GM12878 (cell line): Measurements from ENCODE around the gene OPRM1. TPM values are rescaled to one million over a fixed set of nuclear protein-coding genes. Genes with fewer than 3 reads are reported as not detected.
A peak's percentile ranks its signal among the peaks of the same experiment; 100 is the strongest.

Experiments
- ATAC-seq: fragments of 200-7000 bp; cut with Tn5 transposase; 3 replicates; pipeline ENCODE4 v1.9.1; 2020; ENCODE audit warnings: mild to moderate bottlenecking, moderate library complexity
- BruUV-seq: library from RNA; stranded (reverse); fragments of 400-500 nt; replicated peaks from 2 replicates; lab custom pipeline; 2021; lab: Mats Ljungman, UMichigan
- CTCF ChIA-PET: fragments of 300-600 bp; sonication (Branson Sonifier 250); formaldehyde crosslinking; extraction: SDS; loops from one replicate; lab custom pipeline; 2021; ENCODE audit warnings: inconsistent platforms; lab: Yijun Ruan, JAX
- POLR2A ChIA-PET: fragments of 350-600 bp; formaldehyde crosslinking; extraction: SDS; loops from one replicate; lab custom pipeline; 2021; ENCODE audit warnings: inconsistent platforms; lab: Charles Lee
- RAD21 ChIA-PET: fragments of 300-600 bp; sonication (Branson Sonifier 250); formaldehyde crosslinking; loops from one replicate; lab custom pipeline; 2023; ENCODE audit warnings: antibody characterized with exemption; ENCODE audit not compliant: unreplicated experiment; lab: Charles Lee
- SMC1A ChIA-PET: fragments of 300-600 bp; sonication (Branson Sonifier 250); formaldehyde crosslinking; loops from one replicate; lab custom pipeline; 2023; ENCODE audit not compliant: unreplicated experiment, uncharacterized antibody; lab: Charles Lee
- DNase-seq: peaks from one replicate; pipeline ENCODE4 v3.0.0-alpha.2; 2011; ENCODE audit warnings: low read depth, low spot score
- FAIRE-seq: peaks from 3 replicates; lab custom pipeline; 2011; peaks lifted over from hg19 to GRCh38; lab: Jason Lieb, UNC
- H2AFZ ChIP-seq: 2 replicates; pipeline ENCODE4 v1.6.0; 2011; ENCODE audit warnings: low read depth, low read length, control low read depth; ENCODE audit not compliant: control insufficient read depth
- H3K27ac ChIP-seq: 2 replicates; pipeline ENCODE4 v1.5.1; 2011; ENCODE audit warnings: control low read depth; ENCODE audit not compliant: control insufficient read depth, insufficient read depth
- H3K27me3 ChIP-seq, 2 experiments: replicated peaks in 1 of 2; 2 replicates each; pipeline versions ENCODE4 v1.6.0 to v1.6.1; 2011; ENCODE audit warnings: low read length in 1 of 2; ENCODE audit not compliant: control insufficient read depth in 2 of 2, insufficient read depth in 2 of 2
- H3K36me3 ChIP-seq, 2 experiments: 2 replicates each; pipeline ENCODE4 v1.5.1; 2011; ENCODE audit warnings: low read length in 1 of 2; ENCODE audit not compliant: control insufficient read depth in 2 of 2, insufficient read depth in 2 of 2
- H3K4me1 ChIP-seq: 2 replicates; pipeline ENCODE4 v1.6.1; 2011; ENCODE audit warnings: mild to moderate bottlenecking, low read length, moderate library complexity, mixed read lengths; ENCODE audit not compliant: control insufficient read depth, insufficient read depth
- H3K4me2 ChIP-seq: 2 replicates; pipeline ENCODE4 v1.6.0; 2011; ENCODE audit warnings: control low read depth; ENCODE audit not compliant: control insufficient read depth, insufficient read depth
- H3K4me3 ChIP-seq: fragments of 200-600 bp; sonication (generic); 2 replicates; pipeline ENCODE4 v1.5.1; 2016
- H3K79me2 ChIP-seq: 2 replicates; pipeline ENCODE4 v1.6.0; 2011; ENCODE audit warnings: low read length; ENCODE audit not compliant: control insufficient read depth, insufficient read depth
- H3K9ac ChIP-seq: 2 replicates; pipeline ENCODE4 v1.8.0; 2011; ENCODE audit warnings: low read length, control low read depth, mixed read lengths; ENCODE audit not compliant: control insufficient read depth, insufficient read depth
- H3K9me3 ChIP-seq: replicated peaks from 3 replicates; pipeline ENCODE4 v1.5.1; 2011; ENCODE audit warnings: mild to moderate bottlenecking, low read length; ENCODE audit not compliant: control insufficient read depth, insufficient read depth
- H4K20me1 ChIP-seq: 2 replicates; pipeline ENCODE4 v1.6.0; 2011; ENCODE audit not compliant: control insufficient read depth, insufficient read depth
- EP300 ChIP-seq, 2 experiments: fragments of 150-350 bp in 1 of 2; IDR thresholded peaks; 2 replicates each; pipeline ENCODE4 v1.6.1; 2011 to 2012; ENCODE audit warnings: low read depth in 2 of 2, low read length in 2 of 2, borderline replicate concordance in 1 of 2, improper control_type of control experiment in 1 of 2, inconsistent platforms in 1 of 2; ENCODE audit not compliant: control insufficient read depth in 1 of 2
- FOXK2 ChIP-seq: fragments of 450-650 bp; IDR thresholded peaks from 2 replicates; pipeline ENCODE4 v1.6.1; 2017; ENCODE audit warnings: mild to moderate bottlenecking, moderate library complexity
- IKZF1 ChIP-seq: fragments of 450-650 bp; conservative IDR thresholded peaks from 2 replicates; pipeline ENCODE4 v1.6.1; 2017; ENCODE audit warnings: antibody characterized with exemption, mild to moderate bottlenecking
- JUNB ChIP-seq: IDR thresholded peaks from 2 replicates; pipeline ENCODE4 v1.6.1; 2016; ENCODE audit warnings: antibody characterized with exemption, mild to moderate bottlenecking
- LARP7 ChIP-seq: fragments of 450-650 bp; IDR thresholded peaks from 2 replicates; pipeline ENCODE4 v1.6.1; 2017; ENCODE audit warnings: mild to moderate bottlenecking
- MEF2A ChIP-seq: IDR thresholded peaks from 2 replicates; pipeline ENCODE4 v1.6.1; 2011; ENCODE audit warnings: low read depth, mild to moderate bottlenecking, low read length, moderate library complexity; ENCODE audit not compliant: insufficient read depth
- NKRF ChIP-seq: fragments of 450-650 bp; conservative IDR thresholded peaks from 2 replicates; pipeline ENCODE4 v1.6.1; 2017; ENCODE audit warnings: mild to moderate bottlenecking, moderate library complexity
- PBX3 ChIP-seq: IDR thresholded peaks from 2 replicates; pipeline ENCODE4 v1.6.1; 2011; ENCODE audit warnings: mild to moderate bottlenecking, low read depth, low read length, moderate library complexity; ENCODE audit not compliant: insufficient replicate concordance
- POLR2A ChIP-seq: IDR thresholded peaks from 2 replicates; pipeline ENCODE4 v1.6.1; 2011; ENCODE audit warnings: low read depth, mild to moderate bottlenecking, low read length
- REST ChIP-seq: IDR thresholded peaks from 2 replicates; pipeline ENCODE4 v1.6.1; 2012; ENCODE audit warnings: mild to moderate bottlenecking, low read depth, low read length
- SUPT20H ChIP-seq: IDR thresholded peaks from 2 replicates; pipeline ENCODE4 v1.6.1; 2011; ENCODE audit warnings: low read depth, mild to moderate bottlenecking, low read length, moderate library complexity, borderline replicate concordance; ENCODE audit not compliant: control insufficient read depth
- SUZ12 ChIP-seq: fragments of 200-600 bp; sonication (generic); IDR thresholded peaks from one replicate; pipeline ENCODE4 v1.6.1; 2018; ENCODE audit warnings: antibody characterized with exemption, mild to moderate bottlenecking; ENCODE audit not compliant: unreplicated experiment
- ZNF24 ChIP-seq: fragments of 450-650 bp; IDR thresholded peaks from 2 replicates; pipeline ENCODE4 v1.6.1; 2017; ENCODE audit warnings: antibody characterized with exemption, mild to moderate bottlenecking
- ZNF384 ChIP-seq: IDR thresholded peaks from 2 replicates; pipeline ENCODE4 v1.6.1; 2012; ENCODE audit warnings: low read depth, mild to moderate bottlenecking, low read length, improper control_type of control experiment, borderline replicate concordance
- WGBS: methylation state at CpG from one replicate; pipeline ENCODE4 v1.1.6; 2016; ENCODE audit warnings: low lambda C conversion rate; ENCODE audit not compliant: insufficient replicate concordance, insufficient coverage; ENCODE audit errors: missing lambda C conversion rate; 5-methylcytosine and 5-hydroxymethylcytosine counted together
- in situ Hi-C: fragments of 300-500 bp; cut with MboI; formaldehyde crosslinking; loops from 9 replicates; pipeline ENCODE4 v1.14.3; 2018; ENCODE audit warnings: mixed read lengths
- intact Hi-C: fragments of 100-400 bp; cut with micrococcal nuclease; formaldehyde crosslinking; loops from one replicate; pipeline ENCODE4 v1.14.2; 2022; ENCODE audit not compliant: unreplicated experiment
- polyA plus RNA-seq, 11 experiments: library from polyadenylated mRNA; depleted of rRNA in 4 of 11; unstranded in 6 of 11; stranded (reverse) in 5 of 11; fragments of >200 nt; fragmentation: Nextera tagmentation in 4 of 11; fragmentation: Illumina TruSeq in 1 of 11; extraction: Ambion mirVana in 4 of 11; extraction: Trizol in 1 of 11; gene quantifications; 1 replicate in 1 of 11; 2 replicates in 10 of 11; pipeline versions ENCODE4 v1.2.1 to v1.2.3, GENCODE V29; 2011 to 2016; ENCODE audit warnings: inconsistent platforms in 2 of 11, missing spikeins in 2 of 11, low read depth in 1 of 11
- total RNA-seq, 4 experiments: library from RNA; depleted of rRNA in 3 of 4; stranded (reverse); fragments of >200 nt in 3 of 4; fragmentation: Illumina TruSeq in 1 of 4; extraction: Trizol in 1 of 4; gene quantifications; 2 replicates each; pipeline versions ENCODE4 v1.2.1 to v1.2.3, GENCODE V29; 2013 to 2021

The OPRM1 gene
- total and polyA plus RNA-seq, 10 of the 15 experiments (the other 5 are each of a cell fraction or from before 2014, with no cell fraction given), result not detected

- TF ChIP-seq NKRF (no peak), ZNF384 (no peak), MEF2A (peak; percentile 27; the same call in 1 of the 2 replicates), IKZF1 (peak; percentile 55; the same call in 1 of the 2 replicates)
Measured at GRCh38 chr6:154229786-154230185, 190.7 kb downstream of the OPRM1 start (continued).

- intact Hi-C loops, result loop anchor here (1.0 to 5.0 kb wide), 3 partner anchors 19 to 73 kb away; no protein-coding TSS in a partner anchor
- peak overlapping the region; percentile 35; the same call in 1 of the 2 replicates for H3K27ac ChIP-seq
- H3K4me1 ChIP-seq, result peaks cover 9% of the 10 kb centered on the region
- TF ChIP-seq LARP7 (no peak), REST (no peak), FOXK2 (no peak), SUZ12 (no peak), ZNF24 (no peak), EP300 (IDR thresholded peaks at IDR 0.05; ENCODE audit: borderline replicate concordance in 1 of 2, control insufficient read depth in 1 of 2, low read depth in 2 of 2, low read length in 2 of 2) (no peak), PBX3 (no peak), SUPT20H (no peak), JUNB (no peak), POLR2A (no peak)
Measured at GRCh38 chr6:154230393-154230792, 191.4 kb downstream of the OPRM1 start.

More at GRCh38 chr6:154230393-154230792, 191.4 kb downstream of the OPRM1 start:
- Histone ChIP-seq H3K4me3 (0 out of 2 replicates have a peak overlapping the region, but pooled peaks have one; percentile 4), H3K9me3 (no peaks in the 10 kb centered on the region; the same call in 2 of the 3 replicates), H3K79me2 (peaks cover 43% of the 10 kb centered on the region), H3K27me3 (no peaks in the 10 kb centered on the region), H4K20me1 (no peaks in the 10 kb centered on the region), H3K9ac (no peak overlapping the region), H3K36me3 (peaks cover 0 to 4% of the 10 kb centered on the region in 2 experiments; a peak in 2 of 4 replicates), H3K4me2 (peak overlapping the region; percentile 82; the same call in 1 of the 2 replicates), H2AFZ (no peak overlapping the region)
- BruUV-seq, result no TSS peak
- FAIRE-seq, result no peak
- ChIA-PET CTCF (interaction anchor here (0.6 to 1.7 kb wide), 2 partner anchors 42 to 453 kb away, joined by 3 read pairs; no protein-coding TSS in a partner anchor), RAD21 (interaction anchor here (1.0 to 2.0 kb wide), 4 partner anchors 14 to 73 kb away, joined by 4 to 6 read pairs (median 4); no protein-coding TSS in a partner anchor), POLR2A (interaction anchor here (0.9 to 1.0 kb wide), 2 partner anchors 10 to 45 kb away, joined by 3 read pairs; no protein-coding TSS in a partner anchor), SMC1A (interaction anchor here (1.3 to 10.9 kb wide), 5 partner anchors 9 to 66 kb away, joined by 3 to 152 read pairs (median 6); no protein-coding TSS in a partner anchor)
- in situ Hi-C loops, result loop anchor here (25.0 kb wide), 1 partner anchor 1243 kb away; the partner anchor contains the start of gene FBXO5
- no peak for DNase-seq
- 41% methylated on average over 3 of the region's 3 CpGs for WGBS
- 0 out of 3 replicates have a peak, but pooled peaks have one; percentile 10 for ATAC-seq
